Measurements from ENCODE around the gene CSNK2B.

GRCh38 chr6:31692886-31693285 lies 27.0 kb downstream of the CSNK2B start:
- TF ChIP-seq HEY1 (CRISPR knock-in tag; IDR thresholded peaks at IDR 0.05; ENCODE audit: borderline replicate concordance) (no peak), CTCF (IDR thresholded peaks at IDR 0.05 in 2 of 3, conservative IDR thresholded peaks at IDR 0.05 in 1 of 3; ENCODE audit: insufficient read depth in 2 of 3, low read depth in 1 of 3, low read length in 3 of 3) (no peak)
